ENCODE measurements around the gene DTNBP1. TPM values are rescaled to one million over a fixed set of nuclear protein-coding genes. Genes with fewer than 3 reads are reported as not detected.
A peak's percentile ranks its signal among the peaks of the same experiment; 100 is the strongest.

DTNBP1 gene
- total and polyA plus RNA-seq, 3 donors from 2014 or later = 21.8 to 25.4 (median 22.6) TPM

GRCh38 chr6:15493437-15494168 lies 169.2 kb downstream of the DTNBP1 start:
- Histone ChIP-seq H3K27ac (peak overlapping the region in 1 of 2 donors; percentile 19), H3K4me1 (peaks cover 20% of the 10 kb centered on the region), H3K4me3 (no peak overlapping the region), H3K36me3 (ENCODE audit: low read depth, missing control alignments) (no peaks in the 10 kb centered on the region), H3K9me3 (no peaks in the 10 kb centered on the region), H3K27me3 (no peaks in the 10 kb centered on the region)
- peak; percentile 11 for DNase-seq
- TF ChIP-seq POLR2A (IDR thresholded peaks at IDR 0.05) (no peak), CTCF (IDR thresholded peaks at IDR 0.05) (no peak)
- intact Hi-C loops (cut with DNase I; ENCODE audit: low total_unique reads) = no loop called here
- WGBS, 2 donors = 91% methylated on average over 9 of the region's 9 CpGs

GRCh38 chr6:15491986-15492269 lies 170.9 kb downstream of the DTNBP1 start:
- Histone ChIP-seq H3K4me3 (no peak overlapping the region), H3K36me3 (ENCODE audit: low read depth, missing control alignments) (no peaks in the 10 kb centered on the region), H3K9me3 (no peaks in the 10 kb centered on the region), H3K27ac (peak overlapping the region; percentile 25 to 71), H3K27me3 (no peaks in the 10 kb centered on the region), H3K4me1 (peaks cover 20% of the 10 kb centered on the region)
- WGBS, 2 donors = 64 to 76% methylated on average over 3 to 5 of the region's 5 CpGs
- peak; percentile 16 for DNase-seq
- intact Hi-C loops (cut with DNase I; ENCODE audit: low total_unique reads) = no loop called here
- TF ChIP-seq POLR2A (IDR thresholded peaks at IDR 0.05) (no peak), CTCF (IDR thresholded peaks at IDR 0.05) (no peak)

GRCh38 chr6:15491255-15491985 lies 171.4 kb downstream of the DTNBP1 start:
- intact Hi-C loops (cut with DNase I; ENCODE audit: low total_unique reads) = no loop called here
- no peak overlapping the region for H3K4me3 ChIP-seq
- H3K27me3 ChIP-seq = no peaks in the 10 kb centered on the region
- TF ChIP-seq CTCF (IDR thresholded peaks at IDR 0.05) = peak; percentile 83 to 93 (median 92)
- no peak for TF ChIP-seq POLR2A (IDR thresholded peaks at IDR 0.05)
- DNase-seq = peak; percentile 87
- H3K36me3 ChIP-seq (ENCODE audit: low read depth, missing control alignments) = no peaks in the 10 kb centered on the region
- 22 to 39% methylated on average over 9 of the region's 9 CpGs for WGBS, 2 donors
- H3K27ac ChIP-seq = peak overlapping the region; percentile 25 to 71
- no peaks in the 10 kb centered on the region for H3K9me3 ChIP-seq
- H3K4me1 ChIP-seq = peaks cover 20% of the 10 kb centered on the region

- Histone ChIP-seq H3K9me3 (no peaks in the 10 kb centered on the region), H3K4me3 (no peak overlapping the region), H3K36me3 (ENCODE audit: low read depth, missing control alignments) (no peaks in the 10 kb centered on the region), H3K4me1 (peaks cover 20% of the 10 kb centered on the region), H3K27me3 (no peaks in the 10 kb centered on the region), H3K27ac (no peak overlapping the region)
- peak; percentile 8 for DNase-seq
- TF ChIP-seq CTCF (IDR thresholded peaks at IDR 0.05) = no peak
- TF ChIP-seq POLR2A (IDR thresholded peaks at IDR 0.05) = no peak
- 84 to 86% methylated on average over 11 of the region's 11 CpGs for WGBS, 2 donors
- intact Hi-C loops (cut with DNase I; ENCODE audit: low total_unique reads) = no loop called here
These were observed 172.4 kb downstream of the DTNBP1 start for GRCh38 chr6:15490242-15491100.

Measured in testis (tissue), 3 donors.